Right lobe of liver (tissue), 4 donors: Measurements from ENCODE around the gene THUMPD3.

ENCODE experiments used
- CTCF ChIP-seq, 4 donors: fragments of 200-600 bp in 3 of 4; fragments of 450-650 bp in 1 of 4; IDR thresholded peaks; one replicate each; pipeline versions ENCODE4 v1.5.1 to v1.8.0; 2016 to 2022; ENCODE audit warnings: antibody characterized with exemption in 4 of 4, mild to moderate bottlenecking in 2 of 4
- POLR2A ChIP-seq: fragments of 450-650 bp; IDR thresholded peaks from one replicate; pipeline ENCODE4 v1.6.1; 2017; ENCODE audit warnings: antibody characterized with exemption, mild to moderate bottlenecking
- donor health status: DM: no; HTN: no; CAD: no.
- donor health status: DM: no; HTN: no; CAD: no.
- donor health status: DM: no; HTN: yes; CAD: no.

GRCh38 chr3:9387322-9387655 is 24.4 kb downstream of the THUMPD3 start:
- no peak for TF ChIP-seq CTCF (IDR thresholded peaks at IDR 0.05)
- no peak for TF ChIP-seq POLR2A
